Activated T-helper 1 cell treated with anti-CD3 and anti-CD28 coated beads, Interleukin-12 subunit alpha, Interleukin-12 subunit beta, Interleukin-2, Interleukin-4 antibody, amounts not matched to agents 30 ng/mL and 10 ng/mL and 1 ng/mL, durations not matched to agents 14 hours and 24 hours and 36 hours (primary cell): ENCODE results near the gene HNRNPCL1. TPM values are rescaled to one million over a fixed set of nuclear protein-coding genes. Genes with fewer than 3 reads are reported as not detected.
"Not testable (repeated sequence)": the region's sequence is repeated elsewhere in the genome, so short reads cannot be mapped to it uniquely, and the experiment has no call there.

ENCODE experiments used
- DNase-seq: peaks from one replicate; pipeline ENCODE4 v3.0.0; 2021; ENCODE audit warnings: low spot score
- H3K27ac Mint-ChIP-seq: one replicate; pipeline ENCODE4 v1.8.0; 2021; ENCODE audit warnings: mild to moderate bottlenecking, mixed read lengths
- H3K27me3 Mint-ChIP-seq: one replicate; pipeline ENCODE4 v1.8.0; 2022; ENCODE audit warnings: mild to moderate bottlenecking, moderate library complexity, mixed read lengths; ENCODE audit not compliant: insufficient read depth
- H3K36me3 Mint-ChIP-seq: one replicate; pipeline ENCODE4 v1.8.0; 2021; ENCODE audit warnings: low read depth, mixed read lengths
- H3K4me1 Mint-ChIP-seq: one replicate; pipeline ENCODE4 v1.8.0; 2021; ENCODE audit warnings: low read depth, mixed read lengths
- H3K4me3 Mint-ChIP-seq: one replicate; pipeline ENCODE4 v1.8.0; 2021; ENCODE audit warnings: mild to moderate bottlenecking, moderate library complexity, mixed read lengths
- H3K9me3 Mint-ChIP-seq: one replicate; pipeline ENCODE4 v1.8.0; 2021; ENCODE audit warnings: mixed read lengths
- intact Hi-C: fragments of 100-400 bp; cut with micrococcal nuclease; formaldehyde crosslinking; loops from one replicate; pipeline ENCODE4 v1.15.1; 2024
- total RNA-seq: library from RNA; stranded (reverse); gene quantifications from 2 replicates; pipeline ENCODE4 v1.2.3, GENCODE V29; 2022

Gene HNRNPCL1
- not detected in 2 replicates for total RNA-seq

DNA sequence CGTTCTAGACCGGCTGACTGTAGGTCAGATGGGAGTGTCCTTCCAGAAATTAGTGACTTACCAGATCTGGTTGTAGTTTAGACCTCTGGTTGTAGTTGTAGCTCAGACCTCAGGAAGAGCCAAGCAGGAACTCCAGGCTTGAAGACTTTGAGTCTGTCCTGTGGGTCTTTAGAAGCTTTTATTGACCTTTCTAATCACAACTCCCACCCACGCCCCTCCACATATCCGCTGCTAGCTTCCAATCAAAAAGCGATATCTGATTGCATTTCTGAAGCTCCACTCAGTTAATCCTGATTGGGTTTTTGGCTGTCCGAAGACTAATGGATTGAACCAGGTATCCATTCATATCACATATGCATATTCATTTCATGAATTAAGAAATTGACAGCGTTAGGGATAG lies at the start of gene HNRNPCL1:
TSS of gene HNRNPCL1 (minus strand) at position 101 of the 400 bp plus-strand sequence. CDS start 431 bp downstream, outside the sequence.
- intact Hi-C loops, DNase-seq, H3K27ac Mint-ChIP-seq, H3K27me3 Mint-ChIP-seq, H3K9me3 Mint-ChIP-seq, H3K4me1 Mint-ChIP-seq, H3K36me3 Mint-ChIP-seq, H3K4me3 Mint-ChIP-seq: not testable (repeated sequence)

DNA sequence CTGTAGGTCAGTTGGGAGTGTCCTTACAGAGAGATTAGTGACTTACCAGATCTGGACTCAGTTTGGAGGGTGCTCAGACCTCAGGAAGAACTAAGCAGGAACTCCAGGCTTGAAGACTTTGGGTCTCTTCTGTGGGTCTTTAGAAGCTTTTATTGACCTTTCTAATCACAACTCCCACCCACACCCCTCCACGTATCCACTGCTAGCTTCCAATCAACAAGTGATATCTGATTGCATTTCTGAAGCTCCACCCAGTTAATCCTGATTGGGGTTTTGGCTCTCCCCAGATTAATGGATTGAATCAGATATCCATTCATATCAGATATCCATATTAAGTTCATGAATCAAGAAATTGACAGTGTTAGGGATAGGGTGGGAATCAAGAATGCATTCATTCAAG lies 49.6 kb upstream of the HNRNPCL1 start, which contains the start of gene PRAMEF10:
TSS of gene PRAMEF10 (minus strand) at position 101 of the 400 bp plus-strand sequence. CDS start 2,423 bp downstream, outside the sequence.
- intact Hi-C loops = not testable (repeated sequence)

DNA sequence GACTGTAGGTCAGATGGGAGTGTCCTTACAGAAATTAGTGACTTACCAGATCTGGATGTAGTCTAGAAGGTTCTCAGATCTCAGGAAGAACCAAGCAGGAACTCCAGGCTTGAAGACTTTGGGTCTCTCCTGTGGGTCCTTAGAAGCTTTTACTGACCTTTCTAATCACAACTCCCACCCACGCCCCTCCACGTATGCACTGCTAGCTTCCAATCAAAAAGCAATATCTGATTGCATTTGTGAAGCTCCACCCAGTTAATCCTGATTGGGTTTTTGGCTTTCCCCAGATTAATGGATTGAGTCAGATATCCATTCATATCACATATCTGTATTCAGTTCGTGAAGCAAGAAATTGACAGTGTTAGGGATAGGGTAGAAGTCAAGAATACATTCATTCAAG lies 37.6 kb upstream of the HNRNPCL1 start, which contains the start of gene PRAMEF4:
TSS of gene PRAMEF4 (minus strand) at position 101 of the 400 bp plus-strand sequence. CDS start 2,807 bp downstream, outside the sequence.
- H3K4me3 Mint-ChIP-seq, H3K36me3 Mint-ChIP-seq, H3K4me1 Mint-ChIP-seq, DNase-seq, H3K27me3 Mint-ChIP-seq, intact Hi-C loops, H3K27ac Mint-ChIP-seq, H3K9me3 Mint-ChIP-seq: not testable (repeated sequence)

More for the DNA sequence above, 49.6 kb upstream of the HNRNPCL1 start, which contains the start of gene PRAMEF10:
- DNase-seq, H3K27ac Mint-ChIP-seq, H3K4me3 Mint-ChIP-seq, H3K9me3 Mint-ChIP-seq, H3K27me3 Mint-ChIP-seq, H3K4me1 Mint-ChIP-seq, H3K36me3 Mint-ChIP-seq: not testable (repeated sequence)

DNA sequence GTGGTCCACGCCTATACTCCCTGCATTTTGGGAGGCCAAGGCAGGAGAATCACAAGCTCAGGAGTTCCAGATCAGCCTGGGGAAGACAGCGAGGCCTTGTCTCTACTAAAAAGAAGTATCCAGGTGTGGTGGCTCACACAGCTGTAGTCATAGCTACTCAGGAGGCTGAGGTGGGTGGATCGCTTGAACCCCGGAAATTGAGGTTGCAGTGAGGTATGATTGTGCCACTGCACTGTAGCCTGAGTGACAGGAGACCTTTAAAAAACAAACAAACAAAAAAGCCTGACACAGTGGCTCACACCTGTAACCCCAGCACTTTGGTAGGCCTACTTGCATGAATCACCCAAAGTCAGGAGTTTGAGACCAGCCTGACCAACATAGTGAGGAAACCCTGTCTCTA lies 29.9 kb upstream of the HNRNPCL1 start:
- not testable (repeated sequence) for H3K9me3 Mint-ChIP-seq

DNA sequence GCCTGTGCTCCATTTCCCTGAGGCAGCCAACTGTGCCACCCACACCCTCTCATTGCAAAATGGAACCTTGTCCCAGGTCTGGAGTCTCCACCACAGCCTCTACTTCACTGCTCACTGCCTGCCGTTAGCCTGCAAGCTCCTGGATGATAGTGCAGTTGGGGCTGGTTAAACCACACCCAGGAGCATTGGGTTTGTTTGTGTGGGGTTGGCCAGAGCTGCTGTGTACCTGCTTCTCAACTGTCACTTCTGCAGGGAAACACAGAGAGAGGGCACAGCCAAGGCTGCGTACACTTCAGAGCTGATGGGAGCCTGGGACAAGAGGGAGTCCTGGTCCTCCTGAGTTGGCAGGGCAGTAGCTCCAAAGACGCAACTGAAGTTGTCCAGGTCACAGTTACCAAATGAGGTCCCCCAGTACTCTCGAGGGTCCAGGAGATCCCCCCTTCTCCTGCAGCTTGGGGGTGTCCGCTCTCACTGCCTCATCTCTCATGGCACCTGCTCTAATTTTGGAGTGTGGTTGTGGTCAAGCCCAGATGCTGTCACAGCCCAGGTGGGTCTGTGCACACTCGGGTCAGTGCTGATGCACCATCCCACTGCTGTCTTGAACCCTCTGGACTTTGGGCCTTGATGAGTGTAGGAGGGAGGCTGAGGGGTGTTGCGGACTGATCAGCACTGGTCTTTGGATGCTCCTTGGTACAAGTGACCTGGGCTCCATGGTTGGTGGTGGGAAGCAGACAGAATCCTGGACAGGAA lies 14.8 kb upstream of the HNRNPCL1 start:
- H3K27ac Mint-ChIP-seq, H3K4me1 Mint-ChIP-seq, H3K36me3 Mint-ChIP-seq, H3K4me3 Mint-ChIP-seq, DNase-seq, H3K9me3 Mint-ChIP-seq, H3K27me3 Mint-ChIP-seq, intact Hi-C loops: not testable (repeated sequence)

More for the DNA sequence above, 29.9 kb upstream of the HNRNPCL1 start:
- H3K4me1 Mint-ChIP-seq, H3K27me3 Mint-ChIP-seq, H3K27ac Mint-ChIP-seq, DNase-seq, H3K4me3 Mint-ChIP-seq, H3K36me3 Mint-ChIP-seq, intact Hi-C loops: not testable (repeated sequence)

DNA sequence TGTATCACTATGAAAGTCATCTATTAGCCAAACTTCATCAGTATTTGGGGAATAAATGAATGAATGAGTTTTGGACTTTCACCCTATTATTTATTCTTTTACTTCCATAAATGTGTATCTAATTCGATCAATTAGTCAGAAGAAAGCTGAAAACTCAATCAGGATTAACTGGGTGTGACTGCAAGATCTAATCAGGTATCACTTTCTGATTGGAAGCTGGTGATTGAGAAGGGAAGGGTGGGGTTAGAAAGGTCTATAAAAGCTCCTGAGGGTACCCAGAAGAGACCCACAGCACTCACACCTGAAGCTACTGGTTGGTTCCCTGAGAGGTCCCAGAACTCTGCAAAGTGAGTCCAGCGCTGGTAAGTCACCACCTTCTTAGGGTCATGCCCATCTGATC lies 8.3 kb upstream of the HNRNPCL1 start, which contains the start of gene PRAMEF2:
TSS of gene PRAMEF2 (plus strand) at position 301 of the 400 bp plus-strand sequence. CDS start 1,924 bp downstream, outside the sequence.
- H3K27ac Mint-ChIP-seq = not testable (repeated sequence)

DNA sequence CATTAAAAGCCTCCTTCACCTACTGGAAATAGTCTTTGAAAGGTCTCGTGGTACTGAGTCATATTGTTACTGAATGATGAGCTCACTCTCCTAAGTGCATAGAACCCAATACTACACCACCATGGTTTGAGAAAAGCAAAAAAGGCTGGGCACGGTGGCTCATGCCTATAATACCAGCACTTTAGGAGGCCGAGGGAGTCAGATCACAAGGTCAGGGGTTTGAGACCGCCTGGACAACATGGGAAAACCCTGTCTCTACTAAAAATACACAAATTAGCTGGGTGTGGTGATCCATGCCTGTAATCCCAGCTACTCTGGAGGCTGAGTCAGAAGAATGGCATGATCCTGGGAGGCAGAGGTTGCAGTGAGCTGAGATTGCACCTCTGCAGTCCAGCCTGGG lies 3.3 kb upstream of the HNRNPCL1 start:
- Mint-ChIP-seq H3K27me3 (no peaks in the 10 kb centered on the region), H3K4me1 (no peaks in the 10 kb centered on the region), H3K36me3 (no peaks in the 10 kb centered on the region), H3K9me3 (peaks cover 10% of the 10 kb centered on the region), H3K4me3 (no peak overlapping the region), H3K27ac (no peak overlapping the region)
- intact Hi-C loops = no loop called here
- DNase-seq = no peak

More for the DNA sequence above, 8.3 kb upstream of the HNRNPCL1 start, which contains the start of gene PRAMEF2:
- DNase-seq, H3K27me3 Mint-ChIP-seq, H3K36me3 Mint-ChIP-seq, H3K4me3 Mint-ChIP-seq, intact Hi-C loops, H3K9me3 Mint-ChIP-seq, H3K4me1 Mint-ChIP-seq: not testable (repeated sequence)

DNA sequence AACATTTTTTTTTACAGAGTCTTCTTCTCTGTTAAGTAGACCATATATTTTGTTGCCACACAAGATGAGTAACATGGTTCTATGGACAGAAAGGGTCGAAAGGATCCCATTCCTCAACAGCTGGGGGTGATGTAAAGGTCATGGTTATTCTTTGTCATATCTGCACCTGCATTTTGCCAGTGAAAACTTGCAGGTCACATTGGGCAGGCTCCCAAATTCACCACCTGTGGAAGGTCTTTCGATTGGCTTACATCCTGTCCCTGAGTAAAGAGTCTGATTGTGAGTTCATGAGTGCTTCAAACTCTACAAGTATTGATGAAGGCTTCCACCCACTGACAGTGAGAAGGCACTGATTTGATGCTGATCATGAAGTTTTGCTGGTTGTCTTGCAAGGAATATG lies 15.3 kb downstream of the HNRNPCL1 start:
- not testable (repeated sequence) for H3K4me1 Mint-ChIP-seq, H3K27me3 Mint-ChIP-seq, H3K9me3 Mint-ChIP-seq

DNA sequence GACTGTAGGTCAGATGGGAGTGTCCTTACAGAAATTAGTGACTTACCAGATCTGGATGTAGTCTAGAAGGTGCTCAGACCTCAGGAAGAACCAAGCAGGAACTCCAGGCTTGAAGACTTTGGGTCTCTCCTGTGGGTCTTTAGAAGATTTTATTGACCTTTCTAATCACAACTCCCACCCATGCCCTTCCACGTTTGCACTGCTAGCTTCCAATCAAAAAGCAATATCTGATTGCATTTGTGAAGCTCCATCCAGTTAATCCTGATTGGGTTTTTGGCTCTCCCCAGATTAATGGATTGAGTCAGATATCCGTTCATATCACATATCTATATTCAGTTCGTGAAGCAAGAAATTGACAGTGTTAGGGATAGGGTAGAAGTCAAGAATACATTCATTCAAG lies 17.2 kb downstream of the HNRNPCL1 start, which contains the start of gene PRAMEF11:
TSS of gene PRAMEF11 (minus strand) at position 101 of the 400 bp plus-strand sequence. CDS start 2,621 bp downstream, outside the sequence.
- intact Hi-C loops, H3K27me3 Mint-ChIP-seq, H3K36me3 Mint-ChIP-seq: not testable (repeated sequence)

More for the DNA sequence above, 15.3 kb downstream of the HNRNPCL1 start:
- intact Hi-C loops, DNase-seq, H3K36me3 Mint-ChIP-seq, H3K27ac Mint-ChIP-seq, H3K4me3 Mint-ChIP-seq: not testable (repeated sequence)

DNA sequence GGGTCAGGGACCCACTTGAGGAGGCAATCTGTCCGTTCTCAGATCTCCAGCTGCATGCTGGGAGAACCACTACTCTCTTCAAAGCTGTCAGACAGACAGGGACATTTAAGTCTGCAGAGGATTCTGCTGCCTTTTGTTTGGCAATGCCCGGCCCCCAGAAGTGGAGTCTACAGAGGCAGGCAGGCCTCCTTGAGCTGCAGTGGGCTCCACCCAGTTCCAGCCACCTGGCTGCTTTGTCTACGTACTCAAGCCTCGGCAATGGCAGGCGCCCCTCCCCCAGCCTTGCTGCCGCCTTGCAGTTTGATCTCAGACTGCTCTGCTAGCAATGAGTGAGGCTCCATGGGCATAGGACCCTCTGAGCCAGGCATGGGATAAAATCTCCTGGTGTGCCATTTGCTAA lies 29.5 kb downstream of the HNRNPCL1 start:
- intact Hi-C loops, H3K27me3 Mint-ChIP-seq, DNase-seq, H3K36me3 Mint-ChIP-seq, H3K4me3 Mint-ChIP-seq, H3K4me1 Mint-ChIP-seq, H3K9me3 Mint-ChIP-seq, H3K27ac Mint-ChIP-seq: not testable (repeated sequence)

More for the DNA sequence above, 17.2 kb downstream of the HNRNPCL1 start, which contains the start of gene PRAMEF11:
- not testable (repeated sequence) for H3K4me1 Mint-ChIP-seq, H3K27ac Mint-ChIP-seq, H3K4me3 Mint-ChIP-seq, DNase-seq, H3K9me3 Mint-ChIP-seq

DNA sequence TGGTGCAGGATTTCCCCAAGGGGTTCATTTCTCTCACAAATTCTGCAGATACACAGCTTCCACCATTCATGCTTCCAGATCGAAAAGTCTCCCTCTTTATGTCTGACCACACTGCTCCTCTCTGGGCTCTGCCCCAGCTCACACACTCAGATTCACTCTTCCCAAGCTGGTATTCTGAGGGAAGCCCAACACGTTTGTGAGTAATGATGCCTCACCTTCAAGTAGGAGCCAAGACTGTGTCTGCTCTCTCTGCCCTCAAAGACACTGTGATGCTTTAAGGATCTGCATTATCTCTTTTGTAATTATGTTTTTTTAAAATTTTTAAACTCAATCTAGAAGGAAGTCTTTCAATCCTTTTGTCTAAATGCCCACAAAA lies 37.1 kb downstream of the HNRNPCL1 start:
- no peak for DNase-seq
- Mint-ChIP-seq H3K27me3 (peaks cover 4% of the 10 kb centered on the region), H3K4me1 (no peaks in the 10 kb centered on the region), H3K9me3 (no peaks in the 10 kb centered on the region), H3K36me3 (no peaks in the 10 kb centered on the region), H3K27ac (no peak overlapping the region), H3K4me3 (no peak overlapping the region)
- intact Hi-C loops = no loop called here

DNA sequence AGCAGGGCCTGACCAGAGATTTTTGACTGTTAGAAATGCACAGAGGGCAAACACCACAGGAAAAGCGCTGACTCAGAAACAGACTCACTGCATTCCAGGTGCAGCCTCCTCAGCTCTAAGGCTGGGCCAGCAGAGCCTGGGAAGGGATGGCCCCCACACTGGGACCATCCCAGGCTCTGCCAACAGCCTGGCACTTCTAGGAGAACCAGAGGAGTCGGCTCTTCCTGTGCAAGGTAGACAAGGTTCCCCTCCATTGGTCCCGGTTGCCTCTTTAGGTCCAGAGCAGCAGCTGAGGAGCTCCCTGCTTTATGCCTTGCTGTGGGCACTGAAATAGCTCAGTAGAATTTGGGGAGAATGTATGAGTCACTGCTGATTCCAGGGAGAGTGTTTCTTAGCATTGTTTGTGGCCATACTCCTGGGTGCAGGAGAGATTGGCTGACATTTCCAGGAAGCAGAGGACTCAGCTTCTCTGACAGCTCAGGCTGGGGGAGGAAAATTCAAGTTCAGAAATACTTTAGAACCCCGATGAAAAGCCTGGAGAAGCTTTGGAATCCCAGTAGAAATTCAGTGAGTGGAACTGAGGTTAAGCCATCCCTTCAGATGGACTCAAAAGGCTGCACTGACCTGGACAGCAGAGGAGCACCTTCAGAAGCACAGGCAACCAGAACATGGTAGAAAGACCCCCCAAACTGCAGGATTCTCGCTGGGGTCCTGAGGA lies 37.7 kb downstream of the HNRNPCL1 start:
- no peak overlapping the region for H3K27ac Mint-ChIP-seq
- no peaks in the 10 kb centered on the region for H3K4me1 Mint-ChIP-seq
- DNase-seq = no peak
- intact Hi-C loops = no loop called here
- peaks cover 4% of the 10 kb centered on the region for H3K27me3 Mint-ChIP-seq
- no peaks in the 10 kb centered on the region for H3K9me3 Mint-ChIP-seq
- H3K4me3 Mint-ChIP-seq = no peak overlapping the region
- H3K36me3 Mint-ChIP-seq = no peaks in the 10 kb centered on the region

DNA sequence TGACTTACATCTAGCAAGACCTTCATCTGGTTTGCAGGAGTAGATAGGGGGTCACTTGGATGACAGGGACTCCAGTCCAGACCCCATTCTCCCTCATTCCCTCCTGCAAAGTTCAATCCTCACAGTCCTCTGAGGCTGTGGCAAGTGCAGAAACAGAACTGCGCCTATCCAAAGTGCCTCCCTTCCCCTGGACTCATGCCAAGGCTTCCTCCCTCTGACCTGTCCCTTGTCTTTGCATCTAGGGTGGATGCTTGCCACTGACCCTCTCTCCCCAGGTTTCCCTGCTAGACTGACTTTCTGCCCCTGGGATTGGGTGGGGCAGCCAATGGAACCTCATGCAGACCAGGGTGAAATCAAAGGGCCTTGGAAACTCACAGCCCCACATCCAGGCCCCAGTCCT lies 38.6 kb downstream of the HNRNPCL1 start:
- DNase-seq = no peak
- Mint-ChIP-seq H3K27ac (no peak overlapping the region), H3K9me3 (peaks cover 3% of the 10 kb centered on the region), H3K27me3 (peaks cover 1% of the 10 kb centered on the region), H3K4me1 (no peaks in the 10 kb centered on the region), H3K36me3 (no peaks in the 10 kb centered on the region), H3K4me3 (no peak overlapping the region)
- intact Hi-C loops = no loop called here
